AG04450 (cell line): ENCODE measurements around the gene ABI1. TPM values are rescaled to one million over a fixed set of nuclear protein-coding genes. Genes with fewer than 3 reads are reported as not detected.

Source experiments
- CTCF ChIA-PET: fragments of 300-600, 350-600 bp; formaldehyde crosslinking; extraction: SDS; loops from one replicate; lab custom pipeline; 2022; ENCODE audit warnings: antibody characterized with exemption, inconsistent platforms; lab: Charles Lee
- POLR2A ChIA-PET: fragments of 350-600 bp; formaldehyde crosslinking; extraction: SDS; loops from one replicate; lab custom pipeline; 2021; ENCODE audit warnings: antibody characterized with exemption, inconsistent platforms; lab: Yijun Ruan, JAX
- DNase-seq: peaks from one replicate; pipeline ENCODE4 v3.0.0-alpha.2; 2011; ENCODE audit warnings: low read depth, low spot score
- H3K27ac ChIP-seq: one replicate; pipeline ENCODE4 v1.5.1; 2012; ENCODE audit warnings: low read depth, low read length, control low read depth
- H3K27me3 ChIP-seq: one replicate; pipeline ENCODE4 v1.6.0; 2012; ENCODE audit warnings: low read length; ENCODE audit not compliant: control insufficient read depth, insufficient read depth
- H3K4me3 ChIP-seq: 2 replicates; pipeline ENCODE4 v1.5.1; 2011; ENCODE audit warnings: mild to moderate bottlenecking, low read depth, low read length, control low read depth
- H3K9me3 ChIP-seq: 2 replicates; pipeline ENCODE4 v1.5.1; 2012; ENCODE audit warnings: low read length; ENCODE audit not compliant: control insufficient read depth, insufficient read depth
- polyA plus RNA-seq: library from polyadenylated mRNA; depleted of rRNA; stranded (reverse); fragments of >200 nt; gene quantifications from 2 replicates; pipeline ENCODE4 v1.2.3, GENCODE V29; 2011
- TF ChIP-seq, protein P1 (sequence below): IDR thresholded peaks from 2 replicates; pipeline ENCODE4 v1.5.1; 2011; ENCODE audit warnings: low read depth, low read length, control low read depth, inconsistent platforms

ABI1 gene
- polyA plus RNA-seq, 1 experiment, result 64.2 TPM

DNA sequence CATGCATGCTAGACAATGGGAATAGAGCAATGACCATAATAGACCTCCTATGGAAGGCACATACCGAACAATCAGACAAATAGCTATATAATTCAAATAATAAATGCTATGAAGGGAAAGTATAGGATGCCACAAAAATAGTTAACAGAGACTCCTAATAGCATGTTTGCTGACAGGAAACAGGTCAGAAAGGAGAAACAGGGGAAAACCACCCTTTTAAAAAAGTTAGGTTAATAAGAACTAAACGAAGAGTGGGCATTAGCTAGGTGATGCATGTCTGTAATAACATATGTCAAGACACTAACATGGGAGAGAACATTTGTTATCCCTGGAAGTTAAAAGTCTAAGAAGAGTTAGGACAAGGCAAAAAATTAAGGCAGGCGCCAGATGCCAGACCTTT, 58.9 kb downstream of the ABI1 start:
- ChIA-PET POLR2A (no interaction called here), CTCF (no interaction called here)
- DNase-seq, result no peak
- no peak overlapping the region for H3K27ac ChIP-seq
- TF ChIP-seq, protein P1, sequence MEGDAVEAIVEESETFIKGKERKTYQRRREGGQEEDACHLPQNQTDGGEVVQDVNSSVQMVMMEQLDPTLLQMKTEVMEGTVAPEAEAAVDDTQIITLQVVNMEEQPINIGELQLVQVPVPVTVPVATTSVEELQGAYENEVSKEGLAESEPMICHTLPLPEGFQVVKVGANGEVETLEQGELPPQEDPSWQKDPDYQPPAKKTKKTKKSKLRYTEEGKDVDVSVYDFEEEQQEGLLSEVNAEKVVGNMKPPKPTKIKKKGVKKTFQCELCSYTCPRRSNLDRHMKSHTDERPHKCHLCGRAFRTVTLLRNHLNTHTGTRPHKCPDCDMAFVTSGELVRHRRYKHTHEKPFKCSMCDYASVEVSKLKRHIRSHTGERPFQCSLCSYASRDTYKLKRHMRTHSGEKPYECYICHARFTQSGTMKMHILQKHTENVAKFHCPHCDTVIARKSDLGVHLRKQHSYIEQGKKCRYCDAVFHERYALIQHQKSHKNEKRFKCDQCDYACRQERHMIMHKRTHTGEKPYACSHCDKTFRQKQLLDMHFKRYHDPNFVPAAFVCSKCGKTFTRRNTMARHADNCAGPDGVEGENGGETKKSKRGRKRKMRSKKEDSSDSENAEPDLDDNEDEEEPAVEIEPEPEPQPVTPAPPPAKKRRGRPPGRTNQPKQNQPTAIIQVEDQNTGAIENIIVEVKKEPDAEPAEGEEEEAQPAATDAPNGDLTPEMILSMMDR, result no peak
- H3K9me3 ChIP-seq, result peaks cover 1% of the 10 kb centered on the region; the same call in 1 of the 2 replicates
- H3K27me3 ChIP-seq, result no peaks in the 10 kb centered on the region
- no peak overlapping the region for H3K4me3 ChIP-seq

DNA sequence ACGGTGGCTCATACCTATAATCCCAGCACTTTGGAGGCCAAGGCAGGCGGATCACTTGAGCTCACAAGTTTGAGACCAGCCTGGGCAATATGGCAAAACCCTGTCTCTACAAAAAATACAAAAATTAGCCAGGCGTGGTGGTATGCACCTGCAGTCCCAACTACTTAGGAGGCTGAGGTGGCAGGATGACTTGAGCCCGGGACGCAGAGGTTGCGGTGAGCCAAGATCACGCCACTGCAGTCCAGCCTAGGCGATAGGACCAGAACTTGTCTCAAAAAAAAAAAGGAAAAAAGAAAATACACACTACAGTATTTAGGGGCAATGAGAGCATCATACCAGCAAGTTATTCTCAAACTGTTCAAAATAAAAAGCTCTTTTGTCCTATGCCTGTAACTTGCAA, 59.5 kb downstream of the ABI1 start:
- CTCF ChIA-PET, result no interaction called here
- Histone ChIP-seq H3K27ac (no peak overlapping the region), H3K9me3 (peaks cover 4% of the 10 kb centered on the region; the same call in 1 of the 2 replicates), H3K27me3 (no peaks in the 10 kb centered on the region), H3K4me3 (no peak overlapping the region)
- DNase-seq, result no peak
- TF ChIP-seq, protein P1, result no peak
- POLR2A ChIA-PET, result no interaction called here

DNA sequence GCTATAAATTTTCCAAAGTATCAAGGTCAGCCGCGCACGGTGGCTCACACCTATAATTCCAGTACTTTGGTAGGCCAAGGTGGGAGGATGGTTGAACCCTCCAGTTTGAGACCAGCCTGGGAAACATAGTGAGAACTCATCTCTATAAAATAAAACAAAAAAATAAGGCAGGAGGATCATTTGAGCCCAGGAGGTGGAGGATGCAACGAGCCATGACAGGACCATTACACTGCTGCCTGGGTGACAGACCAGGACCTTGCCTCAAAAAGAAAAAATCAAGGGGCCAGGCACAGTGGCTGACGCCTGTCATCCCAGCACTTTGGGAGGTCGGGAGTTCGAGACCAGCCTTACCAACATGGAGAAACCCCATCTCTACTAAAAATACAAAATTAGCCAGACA, 60.3 kb downstream of the ABI1 start:
- TF ChIP-seq, protein P1, result no peak
- Histone ChIP-seq H3K4me3 (no peak overlapping the region), H3K27me3 (no peaks in the 10 kb centered on the region), H3K9me3 (peaks cover 4% of the 10 kb centered on the region; the same call in 1 of the 2 replicates), H3K27ac (no peak overlapping the region)
- CTCF ChIA-PET, result no interaction called here
- POLR2A ChIA-PET, result no interaction called here
- DNase-seq, result no peak

DNA sequence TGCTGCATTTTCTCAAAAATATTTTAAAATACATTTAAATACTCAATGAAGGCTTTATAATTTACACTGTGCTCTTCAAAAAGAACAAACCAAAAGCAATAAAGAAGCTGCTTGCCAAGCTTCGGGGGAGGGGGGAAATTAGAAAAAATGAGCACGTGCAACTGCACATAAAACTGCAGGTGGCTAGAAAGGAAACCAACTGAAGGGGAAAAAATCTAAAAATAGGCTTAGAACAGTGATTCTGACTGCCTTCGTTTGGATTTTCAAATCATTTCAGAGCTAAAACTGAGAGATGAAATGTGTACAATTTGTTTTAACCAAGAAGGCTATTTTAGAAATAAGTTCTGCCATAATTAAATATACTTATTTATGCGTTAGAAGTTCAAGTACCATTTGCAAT, 61.4 kb downstream of the ABI1 start:
- DNase-seq, result no peak
- TF ChIP-seq, protein P1, result no peak
- Histone ChIP-seq H3K27ac (no peak overlapping the region), H3K27me3 (no peaks in the 10 kb centered on the region), H3K4me3 (no peak overlapping the region), H3K9me3 (peaks cover 4% of the 10 kb centered on the region; the same call in 1 of the 2 replicates)
- POLR2A ChIA-PET, result no interaction called here
- CTCF ChIA-PET, result no interaction called here

DNA sequence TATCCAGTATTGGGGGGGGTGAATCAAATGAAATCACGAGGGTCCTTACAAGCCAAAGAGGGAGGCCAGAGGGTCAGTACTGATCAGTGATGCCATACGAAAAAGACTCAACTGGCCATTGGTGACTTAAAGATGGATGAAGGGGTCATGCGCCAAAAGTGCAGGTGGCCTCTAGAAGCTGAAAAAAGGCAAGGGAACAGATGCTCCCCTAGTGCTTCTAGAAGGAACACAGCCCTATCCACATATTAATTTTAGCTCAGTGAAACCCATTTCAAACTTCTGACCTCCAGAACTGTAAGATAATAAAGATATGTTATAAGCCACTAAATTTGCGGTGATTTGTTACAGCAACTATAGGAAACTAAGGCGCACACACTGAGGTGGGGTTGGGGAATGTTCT, 62.5 kb downstream of the ABI1 start:
- ChIA-PET POLR2A (no interaction called here), CTCF (no interaction called here)
- Histone ChIP-seq H3K9me3 (peaks cover 4% of the 10 kb centered on the region; the same call in 1 of the 2 replicates), H3K27ac (no peak overlapping the region), H3K27me3 (no peaks in the 10 kb centered on the region), H3K4me3 (no peak overlapping the region)
- DNase-seq, result no peak
- TF ChIP-seq, protein P1, result no peak
